Neural cell (in vitro differentiated cells): ENCODE data around the gene ZNF655. TPM values are rescaled to one million over a fixed set of nuclear protein-coding genes. Genes with fewer than 3 reads are reported as not detected.

Experiments
- H2AFZ ChIP-seq: fragments of 200-600, 300-800 bp; sonication (generic), shearing (Covaris generic); 2 replicates; pipeline ENCODE4 v1.6.0; 2014; ENCODE audit warnings: low read depth, mild to moderate bottlenecking, antibody characterized with exemption, low read length, moderate library complexity
- H3F3A ChIP-seq: fragments of 200-600 bp; shearing (Covaris generic); 2 replicates; pipeline ENCODE4 v1.6.1; 2016; ENCODE audit warnings: mild to moderate bottlenecking, moderate library complexity, mixed read lengths, antibody characterized with exemption, low read length; ENCODE audit not compliant: insufficient read depth, poor library complexity, severe bottlenecking
- H3K27ac ChIP-seq: fragments of 200-600, 300-800 bp; sonication (generic), shearing (Covaris generic); 2 replicates; pipeline ENCODE4 v1.5.1; 2014; ENCODE audit warnings: mild to moderate bottlenecking, low read length, moderate library complexity
- H3K27me3 ChIP-seq: fragments of 300-800, 200-600 bp; sonication (generic), shearing (Covaris generic); 2 replicates; pipeline ENCODE4 v1.6.0; 2014; ENCODE audit warnings: mild to moderate bottlenecking, low read depth, low read length, moderate library complexity; ENCODE audit not compliant: insufficient read depth
- H3K36me3 ChIP-seq: fragments of 300-800, 200-600 bp; sonication (generic), shearing (Covaris generic); 2 replicates; pipeline ENCODE4 v1.5.1; 2014; ENCODE audit warnings: mild to moderate bottlenecking, antibody characterized with exemption, low read length, moderate library complexity; ENCODE audit not compliant: insufficient read depth
- H3K4me2 ChIP-seq: fragments of 300-800, 200-600 bp; sonication (generic), shearing (Covaris generic); 2 replicates; pipeline ENCODE4 v1.6.0; 2014; ENCODE audit warnings: mild to moderate bottlenecking, low read length
- H3K4me3 ChIP-seq: fragments of 300-800, 200-600 bp; sonication (generic), shearing (Covaris generic); 2 replicates; pipeline ENCODE4 v1.5.1; 2014; ENCODE audit warnings: mild to moderate bottlenecking, low read length, moderate library complexity
- H3K79me2 ChIP-seq: fragments of 200-600 bp; shearing (Covaris generic); replicated peaks from 2 replicates; pipeline ENCODE4 v1.6.0; 2014; ENCODE audit warnings: mild to moderate bottlenecking, low read length, moderate library complexity; ENCODE audit not compliant: insufficient read depth
- H3K9ac ChIP-seq: fragments of 300-800, 200-600 bp; sonication (generic), shearing (Covaris generic); 2 replicates; pipeline ENCODE4 v1.6.1; 2016; ENCODE audit warnings: mild to moderate bottlenecking, low read length, mixed read lengths
- H3K9me2 ChIP-seq: fragments of 200-600 bp; shearing (Covaris generic); 2 replicates; pipeline ENCODE4 v1.6.1; 2016; ENCODE audit warnings: mild to moderate bottlenecking, low read length, mixed read lengths; ENCODE audit not compliant: insufficient read depth
- H3K9me3 ChIP-seq: fragments of 200-600, 300-800 bp; sonication (generic), shearing (Covaris generic); 2 replicates; pipeline ENCODE4 v1.6.1; 2016; ENCODE audit warnings: mild to moderate bottlenecking, mixed run types, low read length, moderate library complexity, mixed read lengths
- H4K20me1 ChIP-seq: fragments of 200-600 bp; shearing (Covaris generic); 2 replicates; pipeline ENCODE4 v1.6.1; 2016; ENCODE audit warnings: mild to moderate bottlenecking, mixed run types; ENCODE audit not compliant: insufficient read depth
- CTCF ChIP-seq: fragments of 450-650 bp; IDR thresholded peaks from 2 replicates; pipeline ENCODE4 v1.5.1; 2014; ENCODE audit warnings: antibody characterized with exemption, mild to moderate bottlenecking, moderate library complexity; ENCODE audit not compliant: poor library complexity, severe bottlenecking
- EP300 ChIP-seq: fragments of 450-650 bp; conservative IDR thresholded peaks from 2 replicates; pipeline ENCODE4 v1.6.1; 2014; ENCODE audit warnings: antibody characterized with exemption, mild to moderate bottlenecking, moderate library complexity; ENCODE audit not compliant: poor library complexity, severe bottlenecking
- EZH2 ChIP-seq: fragments of 200-600, 300-800 bp; shearing (Covaris generic), sonication (generic); IDR thresholded peaks from 2 replicates; pipeline ENCODE4 v1.6.1; 2014; ENCODE audit warnings: antibody characterized with exemption, low read length, borderline replicate concordance, mild to moderate bottlenecking; ENCODE audit not compliant: insufficient read depth, poor library complexity, severe bottlenecking
- MXI1 ChIP-seq: fragments of 450-650 bp; conservative IDR thresholded peaks from 2 replicates; pipeline ENCODE4 v1.6.1; 2014; ENCODE audit warnings: antibody characterized with exemption, mild to moderate bottlenecking; ENCODE audit not compliant: poor library complexity, severe bottlenecking
- POLR2AphosphoS5 ChIP-seq: IDR thresholded peaks from 2 replicates; pipeline ENCODE4 v1.6.1; 2012
- RAD21 ChIP-seq: fragments of 450-650 bp; conservative IDR thresholded peaks from 2 replicates; pipeline ENCODE4 v1.6.1; 2014; ENCODE audit warnings: antibody characterized with exemption, mild to moderate bottlenecking, moderate library complexity
- REST ChIP-seq: IDR thresholded peaks from 2 replicates; pipeline ENCODE4 v1.6.1; 2012; ENCODE audit warnings: borderline replicate concordance
- SMC3 ChIP-seq: fragments of 450-650 bp; conservative IDR thresholded peaks from 2 replicates; pipeline ENCODE4 v1.6.1; 2014; ENCODE audit warnings: antibody characterized with exemption, mild to moderate bottlenecking, moderate library complexity; ENCODE audit not compliant: poor library complexity
- TAF1 ChIP-seq: IDR thresholded peaks from 2 replicates; pipeline ENCODE4 v1.6.1; 2012; ENCODE audit warnings: low read depth
- polyA plus RNA-seq: library from polyadenylated mRNA; depleted of rRNA; stranded (reverse); fragments of >200 nt; gene quantifications from 2 replicates; pipeline ENCODE4 v1.2.3, GENCODE V29; 2014

ZNF655 gene
- polyA plus RNA-seq, 1 donor from 2014 or later = 89.0 TPM

DNA sequence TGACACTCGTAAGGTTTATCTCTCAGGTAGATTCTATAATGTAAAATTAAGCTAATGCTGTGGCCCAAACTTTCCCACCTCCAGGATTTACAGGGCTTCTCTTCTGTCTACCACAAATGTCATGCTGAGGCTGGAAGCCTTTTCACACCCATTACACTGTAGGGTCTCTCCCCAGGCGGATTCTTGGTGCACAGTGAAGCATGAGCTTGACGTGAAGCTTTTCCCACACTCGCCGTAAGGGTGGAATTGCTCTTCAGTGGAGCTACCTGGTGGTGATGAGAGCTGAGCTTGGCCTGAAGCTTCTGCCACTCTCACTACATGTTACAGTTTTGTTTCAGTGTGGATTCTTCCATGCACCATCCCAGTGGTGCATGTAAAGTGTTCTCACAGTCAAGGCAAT lies 17.9 kb upstream of the ZNF655 start:
- H4K20me1 ChIP-seq = no peaks in the 10 kb centered on the region
- TF ChIP-seq SMC3 (no peak), CTCF (no peak), EP300 (no peak), TAF1 (no peak), MXI1 (no peak), POLR2AphosphoS5 (no peak), EZH2 (no peak), RAD21 (no peak), REST (no peak)
- no peaks in the 10 kb centered on the region for H3K79me2 ChIP-seq
- no peak overlapping the region for H3K4me2 ChIP-seq
- H2AFZ ChIP-seq = no peak overlapping the region
- no peaks in the 10 kb centered on the region for H3K9me2 ChIP-seq
- no peak overlapping the region for H3K4me3 ChIP-seq
- no peaks in the 10 kb centered on the region for H3F3A ChIP-seq
- H3K9ac ChIP-seq = no peak overlapping the region
- no peaks in the 10 kb centered on the region for H3K27me3 ChIP-seq
- H3K36me3 ChIP-seq = no peaks in the 10 kb centered on the region
- peaks cover 5% of the 10 kb centered on the region for H3K9me3 ChIP-seq
- no peak overlapping the region for H3K27ac ChIP-seq

DNA sequence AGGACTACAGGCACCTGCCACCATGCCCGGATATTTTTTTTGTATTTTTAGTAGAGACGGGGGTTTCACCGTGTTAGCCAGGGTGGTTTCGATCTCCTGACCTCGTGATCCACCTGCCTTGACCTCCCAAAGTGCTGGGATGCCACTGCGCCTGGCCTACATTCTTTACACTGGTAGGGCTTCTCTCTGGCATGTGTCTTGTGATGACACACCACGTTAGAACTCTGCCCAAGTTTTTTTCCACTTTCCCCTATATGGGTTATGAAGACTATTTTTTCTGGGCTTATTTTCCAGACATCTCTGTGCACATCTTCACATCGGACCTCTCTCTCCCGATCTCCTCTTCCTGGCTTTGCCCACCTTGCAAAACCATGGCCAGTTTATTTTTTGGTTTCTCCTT lies 17.2 kb upstream of the ZNF655 start:
- H3K9me2 ChIP-seq = no peaks in the 10 kb centered on the region
- no peaks in the 10 kb centered on the region for H4K20me1 ChIP-seq
- no peaks in the 10 kb centered on the region for H3K36me3 ChIP-seq
- no peak overlapping the region for H3K27ac ChIP-seq
- H3K27me3 ChIP-seq = no peaks in the 10 kb centered on the region
- no peaks in the 10 kb centered on the region for H3F3A ChIP-seq
- H3K4me3 ChIP-seq = no peak overlapping the region
- no peak for TF ChIP-seq EP300
- no peak for TF ChIP-seq POLR2AphosphoS5
- TF ChIP-seq MXI1 = no peak
- TF ChIP-seq RAD21 = no peak
- no peak for TF ChIP-seq SMC3
- no peak for TF ChIP-seq CTCF
- TF ChIP-seq EZH2 = no peak
- TF ChIP-seq TAF1 = no peak
- no peak for TF ChIP-seq REST
- H3K79me2 ChIP-seq = no peaks in the 10 kb centered on the region
- H3K9ac ChIP-seq = no peak overlapping the region
- no peak overlapping the region for H3K4me2 ChIP-seq
- H3K9me3 ChIP-seq = peaks cover 5% of the 10 kb centered on the region
- no peak overlapping the region for H2AFZ ChIP-seq
